ENCODE data around the gene STXBP4.

The STXBP4 gene

GRCh38 chr17:54974759-54975158, 6.2 kb downstream of the STXBP4 start:
- no peak overlapping the region for H3K27ac ChIP-seq
- no peak overlapping the region for H3K4me3 ChIP-seq
- peaks cover 7% of the 10 kb centered on the region; the same call in 1 of the 2 replicates for H3K9me3 ChIP-seq (ENCODE audit: low read depth, low read length)
- no peak for DNase-seq (ENCODE audit: low read depth, low spot score)
- peaks cover 16% of the 10 kb centered on the region for H3K36me3 ChIP-seq (ENCODE audit: insufficient read depth, low read length)
- TF ChIP-seq FOXP2 (optimal IDR thresholded peaks at IDR 0.05; ENCODE audit: control extremely low read depth, extremely low read length, insufficient read depth), result no peak
- no peak for TF ChIP-seq EZH2 (IDR thresholded peaks at IDR 0.05)
- no peak for TF ChIP-seq POLR2AphosphoS5 (IDR thresholded peaks at IDR 0.05; ENCODE audit: borderline replicate concordance, low read depth, low read length)
- no peak overlapping the region for H3K9ac ChIP-seq (ENCODE audit: insufficient read length)

DNA sequence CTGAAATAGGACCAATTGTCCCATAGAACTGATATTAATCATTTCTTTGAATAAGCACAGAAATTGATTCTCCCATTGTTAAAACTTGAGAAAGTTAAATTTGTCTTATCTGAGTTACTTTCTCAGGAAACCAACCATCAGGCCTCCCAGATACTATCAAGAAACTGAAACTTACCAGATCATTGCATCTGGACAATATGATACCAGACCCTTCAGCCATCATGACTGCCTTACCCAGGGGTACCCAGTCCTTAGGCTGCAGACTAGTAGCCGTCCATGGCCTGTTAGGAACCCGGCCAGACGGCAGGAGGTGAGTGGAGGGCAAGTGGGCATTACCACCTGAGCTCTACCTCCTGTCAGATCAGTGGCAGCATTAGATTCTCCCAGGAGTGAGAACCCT, 7.8 kb downstream of the STXBP4 start:
- Histone ChIP-seq H3K4me3 (no peak overlapping the region), H3K36me3 (ENCODE audit: insufficient read depth, low read length) (peaks cover 26% of the 10 kb centered on the region), H3K27ac (no peak overlapping the region), H3K9ac (ENCODE audit: insufficient read length) (no peak overlapping the region), H3K9me3 (ENCODE audit: low read depth, low read length) (peaks cover 8% of the 10 kb centered on the region; the same call in 1 of the 2 replicates)
- DNase-seq (ENCODE audit: low read depth, low spot score), result no peak
- TF ChIP-seq POLR2AphosphoS5 (IDR thresholded peaks at IDR 0.05; ENCODE audit: borderline replicate concordance, low read depth, low read length), result no peak
- no peak for TF ChIP-seq FOXP2 (optimal IDR thresholded peaks at IDR 0.05; ENCODE audit: control extremely low read depth, extremely low read length, insufficient read depth)
- TF ChIP-seq EZH2 (IDR thresholded peaks at IDR 0.05), result no peak

DNA sequence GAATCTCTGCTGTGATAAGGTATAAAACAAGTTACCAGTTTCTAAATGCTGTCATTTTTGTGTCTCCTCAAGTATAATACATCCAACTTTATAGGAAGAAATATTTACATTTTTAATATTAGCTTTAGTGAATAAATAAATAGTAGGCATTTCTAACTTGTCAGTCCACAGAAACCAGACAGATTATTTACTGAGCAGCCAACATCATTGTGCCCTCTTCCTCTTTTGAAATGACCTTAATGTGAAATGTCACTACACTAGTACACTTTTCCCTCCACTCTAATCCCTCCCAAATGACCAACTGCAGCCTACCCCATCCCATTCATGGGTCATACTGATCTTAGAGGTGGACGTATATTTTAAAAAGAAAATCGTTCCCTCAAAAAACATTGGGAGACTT, 9.2 kb downstream of the STXBP4 start:
- Histone ChIP-seq H3K4me3 (no peak overlapping the region), H3K27ac (no peak overlapping the region), H3K9me3 (ENCODE audit: low read depth, low read length) (peaks cover 8% of the 10 kb centered on the region; the same call in 1 of the 2 replicates), H3K36me3 (ENCODE audit: insufficient read depth, low read length) (peaks cover 26% of the 10 kb centered on the region), H3K9ac (ENCODE audit: insufficient read length) (no peak overlapping the region)
- DNase-seq (ENCODE audit: low read depth, low spot score), result no peak
- TF ChIP-seq EZH2 (IDR thresholded peaks at IDR 0.05), result no peak
- TF ChIP-seq POLR2AphosphoS5 (IDR thresholded peaks at IDR 0.05; ENCODE audit: borderline replicate concordance, low read depth, low read length), result no peak
- TF ChIP-seq FOXP2 (optimal IDR thresholded peaks at IDR 0.05; ENCODE audit: control extremely low read depth, extremely low read length, insufficient read depth), result no peak

DNA sequence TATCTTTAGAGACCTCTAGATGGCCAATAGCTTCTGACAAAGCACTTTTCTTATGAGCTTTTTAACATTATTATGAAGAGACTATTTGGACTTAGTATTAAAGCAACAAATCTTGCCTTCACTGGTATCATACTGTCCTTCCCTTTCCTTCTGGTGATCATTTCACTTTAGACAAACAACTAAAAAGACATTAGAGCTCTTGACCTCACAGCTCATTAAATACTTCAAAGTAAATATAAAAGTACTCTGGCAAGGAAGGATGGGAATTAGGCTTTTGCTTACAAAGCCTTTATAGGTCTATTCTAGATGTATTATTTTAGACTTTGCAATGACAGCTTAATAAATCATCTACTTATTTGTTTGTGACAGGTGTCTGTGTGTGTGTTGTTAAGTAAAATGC, 11.1 kb downstream of the STXBP4 start:
- no peak for DNase-seq (ENCODE audit: low read depth, low spot score)
- TF ChIP-seq POLR2AphosphoS5 (IDR thresholded peaks at IDR 0.05; ENCODE audit: borderline replicate concordance, low read depth, low read length) (no peak), FOXP2 (optimal IDR thresholded peaks at IDR 0.05; ENCODE audit: control extremely low read depth, extremely low read length, insufficient read depth) (no peak), EZH2 (IDR thresholded peaks at IDR 0.05) (no peak)
- Histone ChIP-seq H3K4me3 (no peak overlapping the region), H3K9me3 (ENCODE audit: low read depth, low read length) (peaks cover 8% of the 10 kb centered on the region; the same call in 1 of the 2 replicates), H3K27ac (no peak overlapping the region), H3K36me3 (ENCODE audit: insufficient read depth, low read length) (peaks cover 26% of the 10 kb centered on the region), H3K9ac (ENCODE audit: insufficient read length) (no peak overlapping the region)

GRCh38 chr17:54980375-54980774, 11.8 kb downstream of the STXBP4 start:
- H3K36me3 ChIP-seq (ENCODE audit: insufficient read depth, low read length), result peaks cover 26% of the 10 kb centered on the region
- no peak overlapping the region for H3K27ac ChIP-seq
- H3K9me3 ChIP-seq (ENCODE audit: low read depth, low read length), result peaks cover 8% of the 10 kb centered on the region; the same call in 1 of the 2 replicates
- H3K4me3 ChIP-seq, result no peak overlapping the region
- TF ChIP-seq EZH2 (IDR thresholded peaks at IDR 0.05) (no peak), POLR2AphosphoS5 (IDR thresholded peaks at IDR 0.05; ENCODE audit: borderline replicate concordance, low read depth, low read length) (no peak), FOXP2 (optimal IDR thresholded peaks at IDR 0.05; ENCODE audit: control extremely low read depth, extremely low read length, insufficient read depth) (no peak)
- no peak for DNase-seq (ENCODE audit: low read depth, low spot score)
- no peak overlapping the region for H3K9ac ChIP-seq (ENCODE audit: insufficient read length)

DNA sequence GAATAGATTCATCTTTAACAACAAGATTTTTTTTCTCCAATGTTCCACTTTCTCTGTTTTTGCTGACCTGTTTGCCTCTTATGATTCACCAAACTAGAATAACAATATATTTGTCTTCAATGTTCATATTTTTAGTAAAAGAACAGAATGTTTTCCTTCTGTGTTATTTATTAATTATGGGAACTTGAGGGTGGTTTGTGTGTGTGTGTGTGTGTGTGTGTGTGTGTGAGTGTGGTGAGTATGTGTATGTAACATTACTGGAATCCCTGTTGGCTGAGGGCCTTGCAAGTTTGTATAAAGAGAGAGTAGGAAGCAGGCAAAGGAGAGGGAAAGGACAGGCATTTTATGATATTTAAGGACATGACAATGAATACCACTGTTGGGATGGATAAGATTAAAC, 13.8 kb downstream of the STXBP4 start:
- Histone ChIP-seq H3K4me3 (no peak overlapping the region), H3K36me3 (ENCODE audit: insufficient read depth, low read length) (peaks cover 24% of the 10 kb centered on the region), H3K9me3 (ENCODE audit: low read depth, low read length) (peaks cover 8% of the 10 kb centered on the region; the same call in 1 of the 2 replicates), H3K9ac (ENCODE audit: insufficient read length) (no peak overlapping the region), H3K27ac (no peak overlapping the region)
- no peak for DNase-seq (ENCODE audit: low read depth, low spot score)
- no peak for TF ChIP-seq EZH2 (IDR thresholded peaks at IDR 0.05)
- no peak for TF ChIP-seq POLR2AphosphoS5 (IDR thresholded peaks at IDR 0.05; ENCODE audit: borderline replicate concordance, low read depth, low read length)
- TF ChIP-seq FOXP2 (optimal IDR thresholded peaks at IDR 0.05; ENCODE audit: control extremely low read depth, extremely low read length, insufficient read depth), result no peak

- Histone ChIP-seq H3K36me3 (ENCODE audit: insufficient read depth, low read length) (peaks cover 27% of the 10 kb centered on the region), H3K4me3 (no peak overlapping the region), H3K9ac (ENCODE audit: insufficient read length) (no peak overlapping the region), H3K9me3 (ENCODE audit: low read depth, low read length) (peaks cover 8% of the 10 kb centered on the region; the same call in 1 of the 2 replicates), H3K27ac (no peak overlapping the region)
- no peak for DNase-seq (ENCODE audit: low read depth, low spot score)
- TF ChIP-seq POLR2AphosphoS5 (IDR thresholded peaks at IDR 0.05; ENCODE audit: borderline replicate concordance, low read depth, low read length), result no peak
- no peak for TF ChIP-seq FOXP2 (optimal IDR thresholded peaks at IDR 0.05; ENCODE audit: control extremely low read depth, extremely low read length, insufficient read depth)
- no peak for TF ChIP-seq EZH2 (IDR thresholded peaks at IDR 0.05)
These were observed 14.7 kb downstream of the STXBP4 start for GRCh38 chr17:54983260-54983659.

GRCh38 chr17:54985476-54985875, 16.9 kb downstream of the STXBP4 start:
- Histone ChIP-seq H3K9me3 (ENCODE audit: low read depth, low read length) (no peaks in the 10 kb centered on the region), H3K4me3 (no peak overlapping the region), H3K27ac (0 out of 2 replicates have a peak overlapping the region, but pooled peaks have one; percentile 23), H3K36me3 (ENCODE audit: insufficient read depth, low read length) (peaks cover 14% of the 10 kb centered on the region; the same call in 1 of the 2 replicates), H3K9ac (ENCODE audit: insufficient read length) (no peak overlapping the region)
- DNase-seq (ENCODE audit: low read depth, low spot score), result no peak
- TF ChIP-seq FOXP2 (optimal IDR thresholded peaks at IDR 0.05; ENCODE audit: control extremely low read depth, extremely low read length, insufficient read depth) (no peak), EZH2 (IDR thresholded peaks at IDR 0.05) (no peak), POLR2AphosphoS5 (IDR thresholded peaks at IDR 0.05; ENCODE audit: borderline replicate concordance, low read depth, low read length) (no peak)

DNA sequence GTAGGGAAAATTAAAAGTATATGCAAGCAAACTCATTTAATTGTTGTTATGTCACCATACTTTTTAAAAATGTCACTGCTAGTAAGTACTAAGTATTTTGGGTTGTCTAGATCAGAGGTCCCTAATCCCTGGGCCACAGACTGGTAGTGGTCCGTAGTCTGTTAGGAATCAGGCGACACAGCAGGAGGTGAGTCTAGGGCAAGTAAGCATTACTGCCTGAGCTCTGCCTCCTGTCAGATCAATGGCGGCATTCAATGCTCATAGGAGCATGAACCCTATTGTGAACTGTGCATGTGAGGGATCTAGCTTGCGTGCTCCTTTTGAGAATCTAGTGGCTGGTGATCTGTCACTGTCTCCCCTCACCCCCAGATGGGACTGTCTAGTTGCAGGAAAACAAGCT, 21.6 kb downstream of the STXBP4 start:
- no peak overlapping the region for H3K4me3 ChIP-seq
- H3K9me3 ChIP-seq (ENCODE audit: low read depth, low read length), result no peaks in the 10 kb centered on the region
- TF ChIP-seq POLR2AphosphoS5 (IDR thresholded peaks at IDR 0.05; ENCODE audit: borderline replicate concordance, low read depth, low read length) (no peak), FOXP2 (optimal IDR thresholded peaks at IDR 0.05; ENCODE audit: control extremely low read depth, extremely low read length, insufficient read depth) (no peak), EZH2 (IDR thresholded peaks at IDR 0.05) (no peak)
- H3K9ac ChIP-seq (ENCODE audit: insufficient read length), result no peak overlapping the region
- no peak overlapping the region for H3K27ac ChIP-seq
- peaks cover 19% of the 10 kb centered on the region for H3K36me3 ChIP-seq (ENCODE audit: insufficient read depth, low read length)
- no peak for DNase-seq (ENCODE audit: low read depth, low spot score)
